ELR (cell line): ENCODE results near the gene TRDN.
"Not testable (repeated sequence)": the region's sequence is repeated elsewhere in the genome, so short reads cannot be mapped to it uniquely, and the experiment has no call there.

Experiments used
- DNase-seq: peaks from one replicate; pipeline ENCODE4 v3.0.0-alpha.2; 2015; ENCODE audit warnings: low read depth

Gene TRDN

DNA sequence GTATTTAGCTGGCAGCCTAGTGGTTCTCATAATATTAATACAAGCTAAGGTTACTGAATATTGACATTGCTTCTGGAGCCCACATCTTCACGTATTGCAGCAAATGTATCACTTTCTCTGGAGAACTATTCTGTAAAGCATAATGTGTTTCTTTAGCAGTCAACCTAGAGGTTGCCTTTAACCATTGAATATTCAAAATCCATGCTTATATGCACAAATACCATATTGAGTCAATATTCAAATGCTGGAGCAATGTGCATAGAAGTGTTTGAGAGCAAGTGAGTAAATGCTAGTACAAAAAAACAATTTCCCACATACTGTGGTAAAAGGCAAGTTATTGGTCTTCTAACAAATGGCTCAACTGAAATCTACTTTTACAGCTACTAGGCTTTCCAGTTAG lies 231.8 kb downstream of the TRDN start:
- no peak for DNase-seq

DNA sequence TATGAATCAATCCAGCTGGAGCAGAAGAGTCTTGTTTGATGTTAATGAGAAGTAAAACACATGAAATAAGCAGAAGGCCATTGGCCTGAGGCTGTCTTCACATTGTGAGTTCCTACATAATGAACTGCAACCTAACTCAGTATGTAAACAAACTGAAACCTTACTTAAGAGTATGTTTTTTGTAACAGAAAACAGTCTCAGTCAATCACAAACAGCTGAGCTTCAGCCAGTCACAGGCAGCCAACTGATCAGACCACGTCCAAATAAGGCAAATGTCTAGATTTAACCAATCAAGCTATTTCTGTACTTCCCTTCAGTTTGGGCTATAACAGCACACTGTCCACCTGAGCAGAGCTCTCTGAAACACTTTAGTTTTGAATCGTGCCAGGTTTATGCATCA lies 234.7 kb downstream of the TRDN start:
- no peak for DNase-seq

DNA sequence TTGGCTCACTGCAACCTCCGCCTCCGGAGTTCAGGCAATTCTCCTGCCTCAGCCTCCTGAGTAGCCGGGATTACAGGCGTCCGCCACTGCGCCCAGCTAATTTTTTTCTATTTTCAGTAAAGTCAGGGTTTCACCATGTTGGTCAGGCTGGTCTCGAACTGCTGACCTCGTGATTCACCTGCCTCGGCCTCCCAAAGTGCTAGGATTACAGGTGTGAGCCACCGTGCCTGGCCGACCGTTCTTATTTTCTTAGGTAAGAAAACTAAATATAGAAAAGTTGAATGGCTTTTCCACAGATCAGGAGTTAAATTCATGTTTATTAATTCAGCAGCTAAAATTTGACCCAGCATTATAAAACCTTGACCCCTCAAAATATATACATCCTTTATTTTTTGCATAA lies 238.7 kb downstream of the TRDN start:
- no peak for DNase-seq

DNA sequence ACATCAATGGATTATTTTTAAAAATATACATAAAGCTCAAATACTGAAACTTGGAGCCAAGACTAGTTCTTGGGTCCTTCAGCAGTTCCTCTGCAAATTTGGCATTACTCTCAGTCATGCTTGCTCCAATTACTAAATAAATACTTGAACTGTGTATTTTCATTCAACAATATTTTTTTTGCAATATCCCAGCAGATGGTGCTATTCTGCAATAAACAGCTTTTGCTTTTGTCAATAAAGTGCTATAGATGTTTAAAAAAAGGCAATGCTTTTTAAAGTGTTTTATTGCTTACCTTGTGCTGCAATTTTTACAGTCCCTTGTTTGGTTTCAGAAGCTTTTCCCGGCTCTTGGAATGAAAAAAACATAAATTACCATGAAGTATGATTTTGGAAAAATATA lies 243.4 kb downstream of the TRDN start:
- DNase-seq: peak; percentile 18

DNA sequence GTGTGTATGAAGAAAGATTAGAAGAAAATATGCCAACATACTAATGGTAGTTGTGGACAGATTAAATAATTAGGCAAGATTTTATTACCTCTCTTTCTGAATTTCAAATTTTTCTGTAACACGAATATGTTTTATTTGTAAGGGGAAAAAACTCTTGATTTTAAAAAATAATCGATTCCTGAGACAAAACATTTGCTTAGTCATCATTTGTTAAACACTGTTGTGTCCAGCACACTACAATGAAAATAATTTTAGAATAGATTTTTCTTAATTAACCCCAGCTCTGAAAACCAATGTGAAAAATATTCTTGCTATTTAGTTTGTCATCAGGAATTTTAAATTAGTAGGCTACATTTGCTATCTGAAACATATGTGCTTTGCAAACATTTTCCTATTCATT lies 253.0 kb downstream of the TRDN start:
- DNase-seq: no peak

DNA sequence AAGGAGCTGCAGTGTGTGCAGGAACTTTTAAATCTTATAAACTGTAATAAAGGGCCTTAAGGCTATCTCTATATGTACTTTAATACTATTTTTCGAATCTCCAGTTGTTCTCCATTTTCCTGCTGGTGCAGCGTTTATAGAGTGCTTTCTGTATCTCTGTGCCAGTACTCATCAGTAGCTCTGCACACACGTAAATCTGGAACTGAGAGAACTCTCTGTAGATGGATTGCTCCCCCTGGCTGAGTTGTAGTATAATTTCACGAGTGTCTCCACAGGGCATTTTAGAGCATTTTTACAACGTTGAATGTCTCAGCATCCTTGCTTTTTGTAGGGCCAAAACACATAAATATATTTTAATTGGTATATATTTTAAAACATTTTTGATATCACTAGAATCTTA lies 256.5 kb downstream of the TRDN start:
- DNase-seq: peak; percentile 26

DNA sequence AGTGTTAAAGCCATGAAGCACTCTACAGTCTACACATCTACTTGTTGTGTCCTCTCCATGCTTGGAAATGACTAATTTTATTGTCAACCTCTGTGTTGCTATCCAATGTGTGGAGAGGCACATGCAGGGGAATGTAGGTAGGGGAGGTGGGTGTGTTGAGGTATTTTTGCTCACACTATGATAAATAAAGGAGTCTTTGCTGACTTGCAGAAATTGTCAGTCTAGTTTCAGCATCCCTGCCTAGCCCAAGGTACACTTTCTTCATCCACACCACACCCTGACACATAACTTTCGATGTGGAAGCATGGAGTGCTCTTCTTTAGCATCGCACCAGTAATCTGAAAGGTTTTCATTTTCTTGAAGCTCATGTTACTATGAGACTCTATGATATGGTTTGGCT lies 264.0 kb downstream of the TRDN start:
- no peak for DNase-seq

DNA sequence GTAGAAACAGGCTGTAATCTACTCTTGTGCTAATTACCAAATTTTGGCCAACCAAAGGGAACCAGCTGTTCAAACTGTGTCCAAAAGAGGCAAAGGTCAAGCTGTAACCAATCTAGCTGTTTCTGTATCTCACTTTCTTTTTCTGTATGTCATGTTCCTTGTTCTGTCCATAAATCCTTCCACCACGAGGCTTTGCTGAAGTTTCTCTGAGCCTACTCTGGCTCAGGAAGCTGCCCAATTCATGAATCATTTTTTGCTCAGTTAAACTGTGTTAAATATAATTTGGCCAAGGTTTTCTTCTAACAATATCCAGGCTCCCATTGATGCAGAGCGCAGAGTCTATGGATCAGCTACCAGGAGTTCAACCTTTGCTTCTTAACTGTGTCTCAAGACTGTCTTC lies 272.8 kb downstream of the TRDN start:
- no peak for DNase-seq

DNA sequence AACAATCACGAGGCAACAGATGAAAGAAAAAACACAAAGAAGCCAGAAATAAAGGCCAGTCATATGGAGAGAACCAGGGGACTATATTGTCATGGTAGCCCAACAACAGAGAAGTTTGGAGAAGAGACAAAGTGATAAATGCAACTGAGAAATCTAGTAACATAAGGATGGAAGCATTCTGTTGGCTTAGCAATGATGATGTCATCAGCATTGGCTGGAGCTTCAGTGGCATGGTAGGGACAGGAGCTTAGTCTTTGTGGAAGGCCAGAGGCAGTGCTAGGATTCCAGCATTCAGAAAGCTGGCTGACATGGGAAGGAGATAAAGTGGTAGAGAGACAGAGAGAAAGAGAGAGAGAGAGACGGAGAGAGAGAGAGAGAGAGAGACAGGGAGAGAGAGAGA lies 276.4 kb downstream of the TRDN start:
- DNase-seq: no peak

DNA sequence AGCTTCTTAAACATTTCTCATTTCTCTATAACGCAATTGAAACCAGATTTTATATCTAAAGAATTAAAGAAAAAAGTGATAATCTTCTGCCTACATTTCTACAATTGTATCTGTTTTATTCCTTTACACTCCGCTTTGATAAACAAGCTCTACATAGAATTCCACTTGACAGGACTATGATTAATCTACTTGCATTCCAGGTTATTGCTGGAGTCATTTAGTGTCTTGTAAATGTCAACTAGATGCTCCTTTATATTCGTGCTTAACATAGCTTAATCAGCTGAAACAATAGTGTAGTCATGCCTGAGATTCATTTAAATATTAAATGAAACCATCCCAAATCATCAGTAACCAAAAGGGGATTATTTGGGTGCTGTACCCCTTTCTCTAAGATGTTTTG lies 284.0 kb downstream of the TRDN start:
- no peak for DNase-seq

DNA sequence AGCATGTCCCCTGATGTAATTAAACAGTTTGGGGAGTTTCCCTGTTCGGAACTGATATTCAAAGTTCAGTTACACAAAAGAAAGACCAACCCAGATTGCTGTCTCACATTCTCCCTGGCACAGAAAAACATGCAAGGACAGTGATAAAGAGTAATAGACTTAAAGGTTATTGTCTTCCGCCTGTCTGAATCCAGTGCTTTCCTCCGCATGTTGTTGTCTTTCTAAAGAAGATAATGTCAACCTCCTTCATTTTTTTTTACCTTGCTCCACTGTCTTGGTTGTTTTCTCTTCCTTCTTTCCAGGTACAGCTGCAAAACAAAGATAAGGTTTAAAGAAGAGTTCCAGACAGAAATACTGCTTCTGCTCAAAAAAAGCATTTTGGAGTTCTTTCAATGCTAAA lies 284.5 kb downstream of the TRDN start:
- no peak for DNase-seq

DNA sequence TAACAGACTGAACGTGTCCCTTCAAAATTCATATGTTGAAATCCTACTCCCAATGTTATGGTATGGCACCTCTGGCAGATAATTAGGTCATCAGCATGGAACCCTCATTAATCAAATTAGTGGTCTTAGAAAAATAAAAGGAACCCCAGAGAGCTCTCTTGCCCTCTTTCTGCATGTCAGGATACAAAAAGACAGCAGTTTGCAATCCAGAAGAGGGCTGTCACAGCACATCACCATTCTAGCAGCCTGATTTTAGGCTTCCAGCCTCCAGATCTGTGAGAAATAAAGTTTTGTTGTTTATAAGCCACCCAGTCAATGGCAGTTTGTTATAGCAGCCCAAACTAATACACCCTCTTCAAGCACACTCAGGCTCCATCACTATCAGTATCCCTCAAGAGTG lies 292.9 kb downstream of the TRDN start:
- DNase-seq: no peak

DNA sequence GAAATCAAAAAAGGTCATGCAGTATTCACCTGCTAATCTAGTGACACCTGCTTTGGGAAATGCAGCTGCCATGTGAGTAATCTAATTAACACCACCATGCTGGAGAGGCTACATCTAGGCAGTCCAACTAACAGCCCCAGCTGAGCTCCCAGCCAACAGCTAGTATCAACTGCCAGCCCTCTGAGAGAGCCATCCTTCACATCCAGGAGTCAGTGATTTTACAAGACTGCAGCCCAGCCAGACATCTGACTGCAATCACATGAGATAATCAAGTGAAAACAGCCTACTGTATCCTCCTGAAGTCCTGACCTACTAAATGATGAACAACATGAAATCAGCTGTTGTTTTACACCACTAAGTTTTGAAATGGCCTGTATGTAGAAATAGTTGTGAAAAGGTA lies 298.4 kb downstream of the TRDN start:
- no peak for DNase-seq

DNA sequence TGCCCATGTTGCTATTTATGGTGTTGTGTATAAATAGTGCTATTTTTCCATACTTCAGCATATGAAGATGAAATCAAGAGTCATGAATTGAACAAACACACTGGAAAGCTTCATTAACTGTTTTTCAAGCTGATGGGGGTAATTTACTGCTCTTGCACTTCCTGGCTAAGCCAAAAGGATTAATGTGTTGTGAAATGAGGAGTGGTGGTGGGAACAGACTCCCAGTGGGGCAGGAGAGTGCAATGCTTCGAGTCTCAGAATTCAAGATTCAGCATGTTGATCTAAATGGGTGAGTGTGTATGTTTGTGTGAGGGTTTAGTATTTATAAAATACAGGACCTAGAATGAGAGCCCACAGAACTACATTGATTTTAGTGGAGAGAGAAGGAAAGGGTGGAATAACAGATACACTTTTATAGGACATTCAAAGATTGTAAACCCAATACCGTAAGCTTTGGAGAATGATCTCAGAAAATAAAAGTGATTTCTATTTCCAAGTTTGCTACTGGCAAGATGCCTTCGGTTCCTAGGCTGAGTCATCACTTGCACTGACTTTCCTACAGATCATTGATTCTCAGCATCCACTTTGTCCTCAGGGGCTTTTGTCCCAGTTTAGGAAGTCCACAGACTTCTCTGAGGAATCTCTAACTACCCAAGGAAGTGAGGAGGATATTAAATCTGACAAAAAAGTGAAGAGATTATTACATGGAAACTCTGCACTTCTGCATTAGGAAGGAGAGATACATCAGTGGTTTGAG lies 303.6 kb downstream of the TRDN start:
- DNase-seq: no peak

DNA sequence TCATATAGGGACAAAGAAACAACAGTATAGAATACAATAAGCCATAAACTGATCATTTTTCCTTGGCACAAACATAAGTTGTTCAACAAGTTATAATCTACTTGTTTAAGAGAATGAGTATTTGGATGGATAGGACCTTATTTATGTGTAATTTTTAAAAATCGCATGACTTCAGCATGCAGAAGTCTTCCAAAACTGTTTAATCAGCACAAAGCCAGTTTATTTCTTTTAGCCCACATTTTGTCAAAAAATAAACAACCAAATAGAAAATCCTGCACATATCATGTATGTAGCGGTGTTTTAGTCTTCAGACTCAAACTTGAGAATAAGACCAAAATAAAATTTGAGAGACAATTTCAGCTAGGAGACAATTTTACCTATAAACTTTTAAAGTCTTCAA lies 304.7 kb downstream of the TRDN start:
- DNase-seq: no peak

DNA sequence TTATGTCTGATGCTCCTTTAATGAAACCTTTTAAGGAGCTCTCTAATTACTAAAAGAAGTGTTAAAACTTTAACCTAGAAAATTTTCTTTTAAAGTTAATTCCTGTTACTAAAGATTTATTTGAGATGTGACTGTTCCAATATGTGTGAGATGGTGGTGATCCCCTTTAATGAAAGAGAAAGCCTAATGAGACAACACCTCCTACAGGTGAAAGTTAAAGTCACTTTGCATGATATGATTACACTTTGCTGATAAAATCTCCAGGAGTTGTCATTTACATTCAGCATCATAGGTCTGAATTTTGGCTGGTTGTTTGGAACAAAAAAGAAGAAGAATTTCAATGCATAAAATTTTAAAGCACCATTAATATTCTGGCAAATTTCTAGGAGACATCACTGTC lies 307.4 kb downstream of the TRDN start:
- DNase-seq: no peak

DNA sequence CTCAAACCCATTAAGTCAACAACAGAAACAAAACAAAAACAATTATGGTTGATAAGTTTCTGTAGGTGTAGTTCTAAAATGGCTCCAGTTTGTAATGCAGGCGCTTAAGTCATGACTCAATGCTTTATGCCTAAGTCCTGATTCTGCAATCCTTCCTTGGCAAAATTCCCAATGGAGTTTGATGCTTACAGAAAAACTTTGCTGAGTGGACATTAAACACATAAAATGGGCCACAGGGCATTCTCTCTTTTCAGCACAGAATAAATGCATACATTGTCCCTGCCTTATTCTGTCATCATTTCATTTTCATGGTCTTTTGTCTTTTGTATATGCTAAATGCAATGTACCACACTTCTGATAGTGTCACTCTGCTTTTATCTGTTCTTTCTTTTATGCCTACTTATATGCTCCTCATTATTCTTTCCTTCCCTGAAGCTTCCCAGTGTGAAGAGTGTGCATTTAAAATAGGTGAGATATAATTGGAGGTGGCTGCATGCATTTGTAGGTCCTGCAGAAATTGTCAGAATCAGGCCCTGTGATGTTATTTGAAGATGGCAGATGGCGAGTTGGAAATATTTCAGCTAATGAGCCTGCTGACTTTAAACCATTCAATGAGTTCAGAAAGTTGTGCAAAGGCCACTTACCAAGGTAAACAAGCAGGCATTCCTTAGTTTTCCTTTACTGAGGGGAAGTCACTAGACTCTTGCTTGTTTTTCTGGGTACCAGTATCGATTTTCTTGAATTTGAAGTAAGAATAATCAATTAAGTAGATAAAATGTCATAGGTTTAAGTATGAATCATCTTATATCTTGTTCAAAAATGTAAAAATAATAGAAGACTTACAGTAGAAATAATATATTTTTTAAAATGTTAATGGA lies 313.1 kb downstream of the TRDN start:
- peak; percentile 4 for DNase-seq

DNA sequence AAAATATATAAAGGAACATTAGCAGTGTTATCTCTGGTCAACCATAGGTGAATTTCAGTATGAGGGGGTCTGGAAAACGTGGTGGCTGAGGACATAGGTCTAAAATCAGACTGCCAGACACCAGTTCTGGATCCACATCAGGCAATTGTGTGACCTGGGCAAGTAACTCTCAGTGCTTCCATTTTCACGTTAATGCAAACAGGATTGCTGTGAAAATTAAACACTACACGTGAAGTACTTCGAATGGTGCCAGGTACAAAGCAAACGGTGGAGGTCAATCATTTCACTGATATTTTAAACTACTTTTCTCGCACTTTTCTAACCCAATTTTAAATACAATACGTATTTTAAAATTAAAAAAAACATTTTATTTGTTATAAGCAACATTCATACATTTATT lies 315.7 kb downstream of the TRDN start:
- no peak for DNase-seq

DNA sequence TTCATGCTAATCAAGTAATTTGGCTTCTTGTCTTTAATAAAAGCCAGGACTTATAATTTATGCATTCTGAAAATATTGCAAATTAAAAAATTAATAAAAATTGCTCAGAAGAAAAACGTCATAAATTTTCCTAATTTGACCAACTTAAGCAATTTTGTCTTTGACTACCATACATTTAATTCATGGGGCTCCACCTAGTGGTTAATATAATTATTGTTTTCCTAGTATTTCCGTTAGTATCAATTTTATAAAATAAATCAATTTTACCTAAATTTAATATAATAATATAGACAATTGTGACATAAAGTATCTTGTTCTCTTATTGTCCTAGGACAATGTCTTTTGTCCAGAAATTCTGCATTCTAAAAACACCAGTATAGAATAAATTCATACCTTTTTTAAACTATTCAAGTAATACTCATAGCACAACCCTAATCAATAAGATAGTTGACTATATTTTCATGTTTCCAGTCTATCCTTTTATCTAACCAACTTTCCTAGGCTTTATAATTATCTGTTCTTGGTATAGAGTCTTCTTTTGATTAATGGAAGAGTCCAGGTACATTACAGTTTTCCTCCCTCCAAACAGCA lies 319.9 kb downstream of the TRDN start:
- DNase-seq: peak; percentile 41

DNA sequence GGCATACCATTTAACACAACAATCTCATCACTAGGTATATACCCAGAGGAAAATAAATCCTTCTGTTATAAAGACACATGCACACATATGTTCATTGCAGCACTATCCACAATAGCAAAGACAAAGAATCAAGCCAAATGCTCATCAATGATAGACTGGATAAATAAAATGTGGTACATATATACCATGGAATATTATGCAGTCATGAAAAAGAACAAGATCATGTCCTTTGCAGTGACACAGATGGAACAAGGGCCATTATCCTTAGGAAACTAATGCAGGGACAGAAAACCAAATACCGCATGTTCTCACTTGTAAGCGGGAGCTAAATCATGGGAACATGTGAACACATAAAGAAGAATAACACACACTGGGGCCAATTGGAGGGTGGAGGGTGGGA lies 322.3 kb downstream of the TRDN start:
- DNase-seq: not testable (repeated sequence)

DNA sequence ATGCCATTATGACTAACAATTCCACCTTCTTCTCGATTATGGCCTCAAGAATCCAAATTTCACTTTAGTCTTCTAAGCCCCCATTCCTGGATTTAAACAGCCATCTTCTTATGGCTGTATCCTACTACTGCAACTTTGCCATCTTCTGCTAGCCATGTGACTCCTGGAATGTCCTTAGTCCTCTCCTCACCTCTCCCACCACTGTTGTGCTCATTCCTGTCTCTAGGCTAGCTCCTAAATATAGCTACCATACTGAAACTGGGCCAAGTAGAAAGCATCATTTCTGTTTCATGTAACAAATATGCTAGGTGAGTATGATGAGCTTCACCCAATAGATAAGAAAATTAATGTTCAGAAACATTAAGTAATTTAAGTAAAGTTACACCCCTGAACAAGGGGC lies 327.6 kb downstream of the TRDN start:
- DNase-seq: no peak

DNA sequence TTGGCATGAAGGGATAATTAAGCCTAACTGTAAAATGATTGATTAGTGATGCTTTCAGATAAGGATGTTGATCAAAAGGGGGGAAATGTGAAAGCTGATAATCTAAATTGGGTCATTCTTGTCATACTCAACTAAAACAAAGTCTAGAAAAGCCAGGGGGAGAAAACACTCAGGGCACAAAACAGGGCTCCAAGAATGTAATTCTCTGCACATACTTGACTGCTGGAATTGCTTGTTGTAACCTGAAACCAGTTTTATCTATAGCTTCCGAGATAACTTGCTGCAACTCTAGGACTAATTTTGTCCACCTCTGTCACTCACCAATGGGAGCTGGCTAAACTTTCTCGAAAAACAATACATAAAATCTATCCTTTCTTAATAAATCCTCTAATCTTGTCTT lies 330.4 kb downstream of the TRDN start:
- DNase-seq: no peak

DNA sequence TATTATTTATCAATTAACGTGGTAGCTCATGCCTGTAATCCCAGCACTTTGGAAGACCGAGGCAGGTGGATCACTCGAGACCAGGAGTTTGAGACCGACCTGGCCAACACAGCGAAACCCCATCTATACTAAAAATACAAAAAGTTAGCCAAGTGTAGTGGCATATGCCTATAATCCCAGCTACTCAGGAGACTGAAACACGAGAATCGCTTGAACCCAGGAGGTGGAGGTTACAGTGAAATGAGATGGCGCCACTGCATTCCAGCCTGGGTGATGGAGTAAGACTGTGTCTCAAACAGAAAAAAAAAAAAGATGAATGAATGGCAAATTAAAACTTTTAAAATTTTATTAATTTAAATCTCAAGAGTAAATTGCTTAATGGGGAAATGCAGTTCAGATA lies 341.1 kb downstream of the TRDN start:
- no peak for DNase-seq
